HG03066 (cell line): ENCODE data around the gene HOXB8.

Source experiments
- ATAC-seq: cut with Tn5 transposase; IDR thresholded peaks from one replicate; pipeline ENCODE4 v1.9.1; 2021; ENCODE audit warnings: low read depth; ENCODE audit not compliant: unreplicated experiment

HOXB8 gene

GRCh38 chr17:48587276-48588073 is 27.6 kb downstream of the HOXB8 start:
- ATAC-seq: no peak

DNA sequence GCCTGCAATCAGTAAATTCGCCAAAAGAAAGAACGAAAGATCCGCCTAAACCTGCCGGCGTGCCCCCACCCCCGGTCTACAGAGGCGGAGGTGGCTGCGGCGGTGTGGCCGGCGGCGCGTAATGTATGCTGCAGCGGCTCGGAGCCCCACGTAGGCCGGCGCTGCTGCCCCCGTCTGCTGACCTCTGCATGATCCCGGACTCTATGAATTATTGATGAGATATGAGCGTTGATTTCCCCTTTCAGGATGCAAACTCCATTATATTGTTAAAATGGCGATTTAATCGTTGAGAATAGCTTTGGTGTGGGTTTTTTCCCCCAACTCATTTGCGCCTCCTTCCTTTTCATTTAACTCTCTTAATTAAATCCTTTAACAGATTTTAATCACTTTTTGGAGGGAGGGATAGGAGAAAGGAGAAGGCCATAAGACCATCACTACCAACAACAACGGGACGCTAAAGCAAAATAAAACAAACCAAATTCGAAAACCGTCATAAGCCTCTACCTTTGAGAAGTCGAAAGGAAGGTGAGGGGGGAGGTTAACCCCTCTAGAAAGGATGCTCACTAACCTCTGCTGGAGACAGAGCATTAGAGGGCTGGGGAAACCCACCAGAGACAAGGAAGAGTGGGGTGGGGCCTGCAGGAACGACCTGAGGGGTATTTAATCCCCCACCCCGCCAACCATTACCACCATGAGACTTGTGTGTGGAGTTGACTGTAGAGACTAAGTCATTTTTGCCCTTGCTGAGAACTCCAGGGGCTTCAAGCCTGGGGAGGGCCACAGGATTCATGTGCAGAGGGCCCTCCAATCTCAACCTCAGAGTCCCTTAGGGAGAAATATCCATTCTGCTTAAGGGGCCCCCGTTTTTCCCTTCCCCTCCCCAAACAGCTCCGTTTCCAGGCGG is 28.5 kb downstream of the HOXB8 start:
- ATAC-seq: no peak

DNA sequence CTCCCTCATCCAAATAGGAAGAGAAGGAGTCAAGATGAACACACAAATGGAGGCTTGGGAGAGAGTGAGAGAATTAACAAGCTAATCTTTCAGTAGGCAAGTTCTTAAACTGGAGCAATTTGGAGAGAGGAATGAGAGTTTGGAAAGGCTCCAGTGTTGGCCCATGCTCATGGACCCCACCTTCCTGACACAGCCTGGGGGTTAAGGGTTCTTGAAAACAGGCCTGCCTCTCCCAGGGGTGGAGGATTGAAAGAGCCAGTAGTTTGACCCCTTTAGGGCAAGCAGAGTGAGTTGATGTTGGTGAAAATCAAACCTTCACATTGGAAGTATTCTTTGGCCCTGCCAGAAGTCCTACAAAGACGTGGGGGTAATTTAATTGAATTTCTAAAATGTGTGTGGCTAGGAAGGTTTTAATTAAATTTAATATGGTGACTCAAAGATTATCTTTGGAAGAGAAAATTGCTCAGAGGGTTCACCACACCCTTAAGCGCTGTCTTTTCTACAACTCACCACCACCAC is 30.8 kb downstream of the HOXB8 start:
- ATAC-seq: no peak

DNA sequence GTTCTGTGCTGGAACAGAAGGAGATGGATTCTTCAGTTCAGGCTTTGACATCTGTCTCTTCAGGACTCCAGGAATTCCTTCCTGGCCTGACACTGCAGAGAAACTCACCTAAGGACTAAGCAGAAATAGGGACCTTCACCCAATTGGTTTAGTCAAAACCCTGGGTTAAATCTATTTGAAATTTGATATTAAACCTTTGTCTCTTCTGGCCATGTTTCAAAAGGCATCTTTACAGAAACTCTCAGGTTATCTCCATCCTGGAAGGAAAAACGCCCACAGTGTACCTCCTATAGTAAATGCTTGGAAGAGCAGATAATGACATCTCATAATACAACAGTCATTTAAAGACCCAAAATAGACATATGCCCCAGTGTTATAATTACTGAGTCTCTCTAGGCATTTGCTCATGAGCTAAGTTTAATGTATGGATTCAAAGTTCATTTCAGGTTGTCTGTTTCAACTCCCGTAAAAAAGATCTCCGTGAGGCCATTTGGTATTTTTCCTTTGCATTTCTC is 31.3 kb downstream of the HOXB8 start:
- ATAC-seq: no peak

DNA sequence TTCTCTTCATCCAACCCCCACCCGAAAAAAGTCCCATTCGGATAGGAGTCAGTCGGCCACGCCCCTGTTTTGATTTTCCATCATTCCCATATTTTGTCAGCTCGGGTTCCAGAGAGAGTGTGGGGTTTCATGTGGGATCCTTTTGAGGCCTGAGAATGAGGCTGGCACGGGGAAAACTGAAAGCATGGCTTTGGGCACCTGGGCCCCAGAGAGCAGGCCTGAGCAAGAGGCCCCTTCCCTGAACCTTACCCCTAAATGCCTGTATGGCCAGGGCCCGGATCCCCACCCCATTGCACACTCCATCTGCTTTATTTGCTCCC is 32.4 kb downstream of the HOXB8 start:
- ATAC-seq: no peak

GRCh38 chr17:48579760-48580554 is 35.1 kb downstream of the HOXB8 start:
- no peak for ATAC-seq

DNA sequence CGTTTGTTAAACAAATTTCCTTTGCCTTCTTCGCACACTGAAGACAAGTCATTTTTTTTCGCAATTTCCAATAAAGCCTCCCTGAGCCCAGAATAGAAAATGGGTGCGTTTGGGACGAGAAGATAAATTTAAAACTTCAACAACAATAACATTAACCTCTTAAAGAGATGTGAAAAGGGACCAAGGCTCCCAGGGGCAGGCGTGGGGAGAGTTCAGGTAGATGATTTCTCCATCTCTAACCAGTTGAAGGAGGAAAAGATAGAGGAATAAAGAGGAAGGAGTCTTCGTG is 35.7 kb downstream of the HOXB8 start:
- ATAC-seq: no peak

DNA sequence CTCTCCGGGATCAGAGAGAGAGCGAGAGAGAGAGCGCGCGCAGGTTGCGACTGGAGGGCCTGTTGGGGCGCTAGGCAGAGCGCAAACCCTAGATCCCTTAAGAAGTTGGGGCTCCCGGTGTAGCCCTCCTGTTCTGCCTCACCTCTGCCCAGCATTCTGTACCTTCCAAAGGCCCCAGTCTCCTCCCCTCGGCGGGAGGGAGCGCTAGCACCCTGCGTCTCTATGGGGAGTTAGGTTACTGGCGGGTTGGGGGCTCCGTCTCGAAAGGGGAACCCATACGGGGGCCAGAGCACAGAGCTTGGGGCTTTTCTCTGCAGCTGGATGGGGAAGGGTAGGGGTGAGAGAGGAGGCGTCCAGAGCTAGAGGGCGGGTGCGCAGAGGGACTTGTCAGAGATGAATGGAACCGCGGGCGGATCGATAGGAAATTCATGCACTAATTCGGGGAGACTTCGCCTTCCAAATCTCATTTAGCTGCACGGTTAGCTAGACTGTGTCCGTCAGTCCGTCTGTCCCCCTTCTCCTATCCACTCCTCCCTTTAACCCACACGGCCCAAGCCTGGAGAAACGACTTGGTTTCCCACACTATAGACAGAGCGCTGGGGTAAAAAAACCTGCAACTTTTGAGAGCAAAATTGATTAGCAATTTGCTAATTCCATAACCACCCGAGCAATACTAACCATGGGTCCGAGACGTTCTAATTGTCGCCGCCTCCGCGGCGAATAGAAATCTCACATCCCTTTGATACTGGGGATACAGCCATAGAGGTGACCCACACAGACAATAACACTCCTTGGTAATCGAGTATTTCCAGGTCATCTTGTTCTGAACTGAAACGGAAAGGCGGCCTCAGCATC is 36.2 kb downstream of the HOXB8 start:
- ATAC-seq: no peak

DNA sequence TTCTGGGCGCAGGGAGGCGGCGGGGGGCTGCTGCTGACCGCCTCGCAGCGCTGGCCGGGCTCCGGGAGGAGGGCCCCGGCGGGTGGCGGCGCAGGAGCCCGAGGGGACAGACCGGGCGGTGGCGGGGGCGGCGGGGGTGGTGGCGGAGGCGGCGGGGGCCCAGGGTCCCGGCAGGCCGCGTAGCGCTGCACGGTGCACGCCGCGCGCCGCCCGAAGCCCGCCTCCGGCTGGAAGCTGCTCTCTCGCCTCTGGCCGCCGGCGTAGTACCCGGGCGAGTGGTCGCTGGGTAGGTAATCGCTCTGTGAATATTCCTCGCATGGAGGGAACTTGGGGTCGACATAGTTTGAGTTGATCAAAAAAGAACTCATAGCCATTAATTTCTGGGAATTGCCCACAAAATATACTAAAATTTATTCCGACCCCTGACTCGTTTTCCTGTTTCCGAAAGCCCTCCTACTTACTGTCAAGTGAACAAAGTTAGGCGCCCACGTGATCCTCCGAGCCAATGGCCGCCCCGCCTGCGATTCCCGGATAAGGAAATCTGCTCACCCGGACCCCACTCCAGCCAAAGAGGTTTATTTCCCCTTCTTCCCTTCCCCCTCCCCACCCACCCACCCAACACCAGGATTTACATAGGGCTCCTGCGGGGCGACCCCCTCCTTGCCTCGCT is 37.0 kb downstream of the HOXB8 start, which contains the start of gene HOXB4:
Gene HOXB4, minus strand, starts transcription at position 405 of the 670 bp plus-strand sequence. Its CDS starts 31 bp downstream, at position 374.
- ATAC-seq: no peak

DNA sequence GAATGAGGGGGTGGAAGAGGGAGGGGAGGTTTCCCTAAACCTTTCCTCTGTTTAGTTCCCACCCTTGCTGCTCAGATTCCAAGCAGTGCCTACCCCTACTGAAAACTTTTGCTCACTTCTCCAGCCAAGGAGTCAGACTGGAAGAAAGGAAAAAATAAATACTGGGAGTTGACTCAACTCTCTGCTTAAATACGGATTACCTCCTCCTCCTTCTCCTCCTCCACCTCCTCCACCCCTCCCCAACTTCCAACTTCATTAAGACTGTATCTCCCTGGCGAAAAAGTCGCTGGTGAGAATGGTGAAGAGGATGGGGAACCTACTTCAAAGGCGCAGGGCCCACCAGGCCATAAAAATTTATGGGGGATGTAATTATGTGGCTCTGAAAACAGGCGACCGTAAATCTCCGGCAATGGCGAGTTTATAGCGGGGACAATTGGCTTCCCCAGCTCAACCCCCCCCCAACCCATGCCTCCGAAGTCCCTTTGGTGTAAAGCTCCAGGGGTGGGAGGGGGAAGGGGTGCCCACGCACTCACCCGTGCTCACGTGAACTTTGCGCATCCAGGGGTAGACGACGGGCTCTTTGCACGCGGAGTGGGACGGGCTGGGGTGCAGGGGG is 37.7 kb downstream of the HOXB8 start:
- no peak for ATAC-seq

DNA sequence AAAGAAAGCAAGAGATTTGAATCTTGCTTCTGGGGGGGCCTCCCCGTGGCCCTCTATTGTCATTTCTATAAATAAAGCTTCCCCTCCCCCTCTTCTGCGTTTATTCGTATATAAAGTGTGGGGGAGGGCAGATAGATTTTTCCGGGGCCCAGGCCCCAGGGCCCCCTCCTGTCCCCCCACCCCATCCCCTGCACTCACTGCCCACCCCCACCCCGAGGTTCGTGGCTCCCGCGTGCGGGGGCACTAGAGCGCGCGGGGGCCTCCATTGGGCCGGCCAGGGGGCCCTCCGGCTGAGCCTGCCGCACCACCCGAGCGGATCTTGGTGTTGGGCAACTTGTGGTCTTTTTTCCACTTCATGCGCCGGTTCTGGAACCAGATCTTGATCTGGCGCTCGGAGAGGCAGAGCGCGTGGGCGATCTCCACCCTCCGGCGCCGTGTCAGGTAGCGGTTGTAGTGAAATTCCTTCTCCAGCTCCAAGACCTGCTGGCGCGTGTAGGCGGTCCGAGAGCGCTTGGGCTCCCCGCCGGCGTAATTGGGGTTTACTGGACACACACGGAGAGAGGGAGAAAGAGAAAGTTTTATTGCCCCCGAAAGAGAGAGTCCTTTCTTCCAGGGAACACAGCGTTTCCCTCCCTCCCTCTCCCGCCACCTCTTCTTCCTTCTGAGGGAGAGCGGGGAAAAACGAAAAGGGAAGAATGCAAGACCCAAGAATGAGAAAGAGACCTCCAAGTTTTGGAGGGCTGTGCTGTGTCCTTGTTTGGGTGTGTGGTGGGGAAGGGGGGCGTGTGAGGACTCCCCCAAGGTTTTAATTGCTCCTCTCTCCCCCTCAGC is 38.4 kb downstream of the HOXB8 start:
- ATAC-seq: no peak

DNA sequence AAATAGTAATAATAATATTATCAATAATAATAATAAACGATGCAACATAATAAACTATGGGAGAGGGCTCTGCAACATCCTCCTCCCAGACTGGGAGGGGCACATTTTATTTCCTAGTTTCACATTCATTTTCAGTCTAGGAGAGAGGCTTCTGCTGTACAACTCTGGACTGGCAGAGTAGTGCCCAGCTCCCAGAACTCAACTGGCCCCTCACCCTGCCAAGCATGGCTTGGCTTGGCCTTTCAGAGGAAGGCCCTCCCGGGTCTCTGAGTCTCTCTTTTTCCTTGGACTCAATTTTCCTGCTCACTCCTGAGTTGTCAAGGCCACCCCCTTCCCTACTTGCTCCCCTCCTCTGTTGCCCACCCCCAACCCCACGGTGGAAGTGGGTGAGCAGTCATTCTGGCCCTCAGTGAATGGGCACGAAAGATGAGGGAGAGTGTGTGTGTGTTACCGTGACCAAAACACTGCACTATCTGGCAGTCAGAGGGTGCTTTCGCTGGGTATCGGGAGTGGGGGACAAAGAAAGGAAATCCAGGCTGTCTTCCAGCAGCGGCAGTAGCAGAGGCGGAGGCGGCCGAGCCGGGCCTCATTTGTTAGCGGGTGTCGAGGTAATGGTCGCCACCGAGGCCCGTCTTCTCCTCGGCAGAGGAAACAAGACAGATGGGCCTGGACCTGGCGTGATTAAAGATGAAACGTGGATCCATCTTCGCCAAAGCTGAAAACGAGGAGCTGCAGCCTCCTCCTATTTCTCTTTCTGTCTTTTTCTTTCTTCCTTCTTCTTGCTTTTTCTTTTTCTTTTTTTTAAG is 39.2 kb downstream of the HOXB8 start:
- no peak for ATAC-seq

GRCh38 chr17:48575066-48575582 is 40.0 kb downstream of the HOXB8 start:
- no peak for ATAC-seq

GRCh38 chr17:48574505-48575065 is 40.5 kb downstream of the HOXB8 start:
- ATAC-seq: no peak

DNA sequence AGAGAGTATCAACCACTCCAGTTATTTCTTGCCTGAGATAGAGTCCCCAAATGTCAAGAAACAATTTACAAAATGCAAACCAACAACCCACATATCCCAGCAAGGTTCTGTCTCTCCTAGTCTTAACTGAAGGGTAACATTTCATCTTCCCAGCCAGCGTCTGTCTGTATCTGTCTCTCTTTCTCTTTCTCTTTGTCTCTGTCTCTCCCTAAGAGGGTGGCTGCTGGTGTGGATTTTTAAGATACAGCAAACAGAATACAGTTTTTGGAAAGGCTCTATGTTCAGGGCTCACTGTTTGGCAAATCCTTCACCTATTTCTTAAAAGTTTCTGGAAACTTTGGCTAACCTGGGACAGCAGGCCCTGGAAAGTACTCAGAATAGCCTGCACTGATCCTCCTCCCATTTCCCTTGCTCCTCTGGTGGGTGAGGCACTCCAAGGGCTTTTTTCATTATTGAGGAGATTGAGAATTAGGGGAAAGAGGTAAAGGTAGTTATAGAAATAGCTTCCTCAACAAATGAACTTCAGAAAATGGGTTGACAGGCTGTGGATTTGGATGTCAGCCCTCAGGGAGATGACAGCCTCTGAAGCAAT is 43.2 kb downstream of the HOXB8 start:
- ATAC-seq: no peak
